Embryonic facial prominence (tissue), 1 donor: ENCODE data around the gene USP3.

Experiments used
- DNase-seq: peaks from one replicate; pipeline ENCODE4 v3.0.0-alpha.2; 2016; ENCODE audit errors: extremely low spot score

Gene USP3

GRCh38 chr15:63504247-63504978 is at the start of gene USP3:
Gene USP3 (plus strand): TSS chr15:63504593. CDS start chr15:63504740, 147 bp downstream.
- DNase-seq = peak; percentile 88

- DNase-seq = no peak
Observed at GRCh38 chr15:63456258-63456657, 48.1 kb upstream of the USP3 start.

DNA sequence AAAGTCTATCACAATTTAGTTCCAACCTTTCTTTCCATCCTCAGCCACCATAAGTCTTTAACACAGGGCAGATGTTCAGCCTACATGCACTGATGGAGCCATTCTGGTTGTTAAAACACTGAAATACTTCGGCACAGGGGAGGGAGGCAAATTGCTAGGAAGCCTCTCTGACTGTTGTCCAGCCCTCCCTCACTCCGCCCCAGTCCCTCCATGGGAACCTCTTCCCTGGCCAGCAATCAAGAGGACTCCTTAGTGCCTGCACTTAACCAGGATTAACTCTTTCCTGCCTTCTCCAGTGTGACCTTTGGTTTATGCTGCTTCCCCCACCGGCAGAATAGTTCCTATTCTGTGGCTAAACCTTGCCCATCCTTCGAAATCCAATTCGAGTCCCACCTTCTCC is 47.0 kb upstream of the USP3 start:
- DNase-seq = no peak

- DNase-seq = no peak
Observed at GRCh38 chr15:63458026-63458425, 46.4 kb upstream of the USP3 start.

DNA sequence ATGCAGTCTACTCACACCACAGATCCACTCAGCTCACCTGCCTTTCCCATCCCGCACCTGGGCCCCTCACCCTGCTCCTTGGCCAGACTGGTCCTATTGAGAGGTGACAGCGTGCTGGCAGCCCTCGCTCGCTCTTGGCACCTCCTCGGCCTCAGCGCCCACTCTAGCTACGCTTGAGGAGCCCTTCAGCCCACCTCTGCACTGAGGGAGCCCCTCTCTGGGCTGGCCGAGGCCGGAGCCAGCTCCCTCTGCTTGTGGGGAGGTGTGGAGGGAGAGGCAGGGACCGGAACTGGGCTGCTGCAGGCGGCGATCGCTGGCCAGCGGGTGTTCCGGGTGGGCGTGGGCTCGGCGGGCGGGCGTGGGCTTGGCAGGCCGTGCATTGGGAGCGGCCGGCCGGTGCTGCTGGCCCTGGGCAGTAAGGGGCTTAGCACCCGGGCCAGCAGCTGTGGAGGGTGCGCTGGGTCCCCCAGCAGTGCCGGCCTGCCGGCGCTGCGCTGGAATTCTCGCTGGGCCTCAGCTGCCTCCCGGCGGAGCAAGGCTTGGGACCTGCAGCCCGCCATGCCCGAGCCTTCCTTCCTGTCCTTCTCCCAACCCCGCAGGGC is 45.5 kb upstream of the USP3 start:
- DNase-seq = no peak

DNA sequence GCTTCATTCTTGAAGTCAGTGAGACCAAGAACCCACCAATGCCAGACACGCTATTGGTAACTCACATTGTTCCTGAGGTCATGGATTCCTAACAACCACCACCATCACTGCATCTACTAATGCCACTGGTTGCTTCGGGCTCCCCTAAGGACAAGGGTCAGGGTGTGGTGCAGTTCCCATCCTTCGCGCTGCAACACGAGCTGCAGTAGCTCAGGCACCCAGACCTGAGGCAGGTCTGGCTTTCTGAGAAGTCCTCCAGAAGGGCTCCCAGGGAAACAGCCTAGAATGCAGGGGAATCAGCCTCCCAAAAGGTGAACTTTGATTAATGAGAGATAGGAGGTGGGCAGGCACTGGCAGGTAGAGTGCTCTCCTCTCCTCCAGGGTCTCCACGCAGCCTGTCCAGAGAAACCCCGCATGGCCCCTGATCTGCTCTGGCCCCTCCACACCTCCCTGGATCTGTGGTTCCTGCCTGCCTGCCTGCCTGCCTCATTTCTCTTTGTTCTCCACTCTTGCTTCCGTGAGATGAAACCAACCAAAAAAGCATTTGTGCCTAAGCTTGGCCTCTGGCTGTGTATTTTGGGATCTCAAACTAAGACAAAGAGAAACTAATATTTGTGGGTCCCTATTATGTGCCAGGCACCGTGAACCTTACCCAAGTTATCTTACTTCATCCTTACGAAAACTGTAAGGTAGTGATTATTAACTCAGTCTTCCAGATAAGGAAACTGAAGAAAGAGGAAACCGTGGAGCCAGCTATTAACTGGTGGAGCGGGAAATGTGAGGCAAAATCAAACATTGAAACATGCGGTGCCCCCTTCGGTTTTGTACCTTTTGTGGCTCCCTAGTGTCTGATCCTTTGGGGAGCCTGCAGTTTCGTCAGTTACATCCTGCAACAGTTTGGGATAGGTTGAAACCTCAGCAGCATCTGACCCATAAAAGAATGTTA is 43.9 kb upstream of the USP3 start:
- DNase-seq = no peak

- no peak for DNase-seq
Observed at GRCh38 chr15:63461230-63461985, 43.0 kb upstream of the USP3 start.

GRCh38 chr15:63462088-63462487 is 42.3 kb upstream of the USP3 start:
- no peak for DNase-seq

GRCh38 chr15:63463036-63463435 is 41.4 kb upstream of the USP3 start:
- DNase-seq = no peak

DNA sequence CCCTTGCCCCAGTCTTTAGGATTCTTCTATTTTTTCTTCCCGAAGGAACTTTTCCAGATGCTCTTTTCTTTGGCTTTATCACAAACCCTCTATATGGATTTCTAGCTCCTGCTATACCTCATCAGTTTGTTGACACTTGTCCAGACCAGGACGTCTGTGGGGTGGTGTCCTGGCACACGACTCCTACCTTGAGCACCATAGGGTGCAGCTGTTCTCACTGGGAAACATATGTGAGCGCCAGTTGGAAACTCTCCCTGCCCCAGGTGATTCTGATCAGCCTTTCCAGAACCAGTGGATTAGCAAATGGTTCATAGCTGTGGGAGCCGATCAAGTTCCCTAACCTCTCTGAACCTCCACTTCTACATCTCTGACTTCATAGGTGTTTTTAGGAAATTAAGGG is 40.6 kb upstream of the USP3 start:
- no peak for DNase-seq

- no peak for DNase-seq
Observed at GRCh38 chr15:63465104-63465503, 39.3 kb upstream of the USP3 start.

- no peak for DNase-seq
Observed at GRCh38 chr15:63466378-63467192, 37.8 kb upstream of the USP3 start.

GRCh38 chr15:63469190-63469589 is 35.2 kb upstream of the USP3 start:
- DNase-seq = no peak

GRCh38 chr15:63469984-63470383 is 34.4 kb upstream of the USP3 start:
- DNase-seq = no peak

GRCh38 chr15:63473007-63473748 is 31.2 kb upstream of the USP3 start:
- DNase-seq = no peak

- no peak for DNase-seq
Observed at GRCh38 chr15:63473749-63473998, 30.7 kb upstream of the USP3 start.

DNA sequence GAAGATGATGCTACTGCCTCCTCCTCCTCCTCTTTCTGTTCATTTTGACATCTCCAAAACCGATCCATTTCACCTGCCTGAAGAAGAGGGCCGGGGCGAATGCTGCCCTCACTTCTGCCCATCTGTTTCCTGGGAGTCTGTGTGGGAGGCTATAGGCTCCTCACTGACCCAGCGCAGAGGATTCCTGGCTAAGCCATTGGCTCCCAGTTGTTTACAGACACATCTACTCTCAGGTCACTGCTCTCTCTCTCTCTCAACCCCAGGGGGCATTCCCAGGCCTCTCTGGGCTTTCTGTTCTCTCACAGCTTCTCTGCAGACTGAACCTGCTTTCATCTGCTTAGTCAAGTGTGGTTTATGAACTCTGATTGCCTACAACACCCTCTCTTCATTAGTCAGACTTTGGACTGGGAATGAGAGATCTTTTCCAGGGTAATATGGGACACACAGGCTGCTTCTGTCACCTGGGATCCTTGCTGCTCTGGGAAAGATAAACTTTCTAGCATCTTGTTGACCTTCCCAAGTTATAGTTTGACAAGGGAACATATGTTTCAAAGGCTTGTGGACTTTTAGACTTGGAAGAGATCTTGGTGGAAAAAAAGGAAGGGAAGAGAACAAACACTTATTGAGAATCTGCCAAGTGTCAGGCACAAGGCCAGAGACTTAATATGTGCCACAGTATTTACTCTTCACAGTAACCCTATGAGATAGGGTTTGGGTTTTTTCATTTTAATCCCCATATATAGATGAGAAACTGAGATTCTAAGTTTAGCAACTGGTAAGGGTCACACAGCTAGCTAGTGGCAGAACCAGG is 30.2 kb upstream of the USP3 start:
- DNase-seq = no peak

- no peak for DNase-seq
Observed at GRCh38 chr15:63474810-63475316, 29.5 kb upstream of the USP3 start.

GRCh38 chr15:63475707-63476106 is 28.7 kb upstream of the USP3 start:
- DNase-seq = no peak
